Fibroblast of villous mesenchyme (primary cell): ENCODE measurements around the gene DNTT. TPM values are rescaled to one million over a fixed set of nuclear protein-coding genes. Genes with fewer than 3 reads are reported as not detected.

Experiments
- DNase-seq: peaks from one replicate; pipeline ENCODE4 v3.0.0-alpha.2; 2010; ENCODE audit warnings: low read depth
- H3K4me3 ChIP-seq: 2 replicates; pipeline ENCODE4 v1.5.1; 2011; ENCODE audit warnings: low read depth, mild to moderate bottlenecking, low read length
- total RNA-seq: library from RNA; depleted of rRNA; stranded (reverse); fragments of >200 nt; gene quantifications from 2 replicates; pipeline ENCODE4 v1.2.3, GENCODE V29; 2012
- TF ChIP-seq, protein P1 (sequence below): IDR thresholded peaks from 2 replicates; pipeline ENCODE4 v1.5.1; 2012; ENCODE audit warnings: low read depth, mild to moderate bottlenecking, low read length; ENCODE audit not compliant: insufficient read depth

Gene DNTT
- not detected in 2 replicates for total RNA-seq

DNA sequence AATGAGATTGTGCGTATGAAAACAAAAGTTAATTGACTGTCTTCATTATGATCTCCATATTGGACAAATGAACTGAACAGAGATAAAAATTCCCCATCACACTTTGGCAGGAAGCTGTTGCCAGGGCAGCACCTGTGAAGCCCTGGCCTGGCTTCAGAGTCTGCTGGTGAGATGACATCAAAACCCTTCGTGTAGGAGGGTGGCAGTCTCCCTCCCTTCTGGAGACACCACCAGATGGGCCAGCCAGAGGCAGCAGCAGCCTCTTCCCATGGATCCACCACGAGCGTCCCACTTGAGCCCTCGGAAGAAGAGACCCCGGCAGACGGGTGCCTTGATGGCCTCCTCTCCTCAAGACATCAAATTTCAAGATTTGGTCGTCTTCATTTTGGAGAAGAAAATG lies at the start of gene DNTT:
Gene DNTT (plus strand): TSS at position 205 of the 400 bp plus-strand sequence. CDS start 64 bp downstream, at position 269.
- H3K4me3 ChIP-seq: no peak within 1 kb of the TSS
- DNase-seq: no peak
- TF ChIP-seq, protein P1, sequence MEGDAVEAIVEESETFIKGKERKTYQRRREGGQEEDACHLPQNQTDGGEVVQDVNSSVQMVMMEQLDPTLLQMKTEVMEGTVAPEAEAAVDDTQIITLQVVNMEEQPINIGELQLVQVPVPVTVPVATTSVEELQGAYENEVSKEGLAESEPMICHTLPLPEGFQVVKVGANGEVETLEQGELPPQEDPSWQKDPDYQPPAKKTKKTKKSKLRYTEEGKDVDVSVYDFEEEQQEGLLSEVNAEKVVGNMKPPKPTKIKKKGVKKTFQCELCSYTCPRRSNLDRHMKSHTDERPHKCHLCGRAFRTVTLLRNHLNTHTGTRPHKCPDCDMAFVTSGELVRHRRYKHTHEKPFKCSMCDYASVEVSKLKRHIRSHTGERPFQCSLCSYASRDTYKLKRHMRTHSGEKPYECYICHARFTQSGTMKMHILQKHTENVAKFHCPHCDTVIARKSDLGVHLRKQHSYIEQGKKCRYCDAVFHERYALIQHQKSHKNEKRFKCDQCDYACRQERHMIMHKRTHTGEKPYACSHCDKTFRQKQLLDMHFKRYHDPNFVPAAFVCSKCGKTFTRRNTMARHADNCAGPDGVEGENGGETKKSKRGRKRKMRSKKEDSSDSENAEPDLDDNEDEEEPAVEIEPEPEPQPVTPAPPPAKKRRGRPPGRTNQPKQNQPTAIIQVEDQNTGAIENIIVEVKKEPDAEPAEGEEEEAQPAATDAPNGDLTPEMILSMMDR: no peak

DNA sequence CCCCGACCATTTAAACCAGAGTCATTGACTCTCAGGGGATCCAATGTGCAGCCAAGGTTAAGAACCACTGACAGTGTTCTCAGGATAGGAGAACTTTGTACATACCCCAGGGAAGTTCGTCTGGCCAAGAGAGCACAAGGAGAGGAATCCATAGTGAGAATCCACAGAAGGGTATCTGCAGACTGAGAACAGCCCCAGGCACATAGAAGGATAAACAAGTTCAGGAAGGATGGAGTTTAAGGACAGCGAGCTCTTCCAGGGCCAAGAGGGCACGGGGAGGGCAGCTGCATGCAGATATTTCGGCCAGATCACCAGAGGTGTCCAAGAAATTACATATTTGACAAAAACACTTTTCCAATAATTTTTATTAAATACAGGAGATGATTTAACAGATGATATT lies 49.3 kb upstream of the DNTT start:
- TF ChIP-seq, protein P1: no peak
- H3K4me3 ChIP-seq: no peak overlapping the region
- no peak for DNase-seq

DNA sequence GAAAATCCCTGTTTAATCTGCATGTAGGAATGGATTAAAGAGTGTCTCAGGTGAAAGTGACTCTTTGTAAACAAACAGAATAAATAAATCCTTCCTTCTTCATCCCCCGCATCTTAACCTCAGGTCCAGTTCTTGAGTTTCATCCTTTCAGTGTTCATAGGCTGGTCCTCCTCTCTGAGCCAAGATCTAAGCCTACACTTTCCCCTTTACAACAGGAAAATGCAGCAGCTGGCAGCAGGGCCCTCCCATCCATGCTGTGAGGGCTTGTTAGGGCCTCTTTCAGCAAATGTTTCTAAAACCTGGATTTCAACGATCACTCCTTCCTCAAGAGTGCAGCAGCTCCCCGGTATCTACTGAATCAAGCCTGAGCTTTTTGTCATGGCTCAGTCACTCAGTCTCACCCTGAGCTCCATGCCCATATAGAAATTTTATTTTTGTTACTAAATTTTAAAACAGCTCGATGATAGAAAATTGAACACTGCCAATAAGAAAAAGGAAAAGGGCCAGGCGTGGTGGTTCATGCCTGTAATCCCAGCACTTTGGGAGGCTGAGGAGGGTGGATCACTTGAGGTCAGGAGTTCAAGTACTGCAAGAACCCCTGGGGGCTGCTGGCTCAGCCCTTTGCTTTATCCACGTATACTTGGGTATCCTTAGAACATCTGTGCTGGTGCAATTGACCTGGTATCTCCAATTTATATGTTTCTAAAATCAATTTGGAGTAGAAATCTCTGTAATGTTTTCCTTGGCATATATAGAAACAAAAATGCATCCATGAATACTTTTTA lies 48.5 kb upstream of the DNTT start:
- no peak overlapping the region for H3K4me3 ChIP-seq
- DNase-seq: no peak
- TF ChIP-seq, protein P1: no peak

DNA sequence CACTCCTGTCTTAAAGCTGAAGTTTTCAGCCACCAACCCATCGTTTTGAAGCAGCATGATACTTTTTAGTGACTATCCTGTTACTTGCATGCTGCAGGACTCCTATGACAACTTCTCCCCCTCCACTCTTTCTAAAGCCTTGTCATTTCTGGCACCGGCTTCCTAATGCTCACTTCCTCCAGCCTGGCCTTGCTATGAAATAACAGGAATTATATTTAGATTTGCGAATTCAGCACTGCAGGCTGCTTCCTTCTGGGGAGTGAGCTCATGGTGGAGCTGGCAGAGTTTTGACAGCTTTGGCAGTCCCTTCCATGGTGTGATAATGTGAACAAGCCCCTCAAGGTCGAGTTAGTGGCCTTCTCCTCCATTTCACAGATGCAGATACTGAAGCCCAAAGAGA lies 46.3 kb upstream of the DNTT start:
- TF ChIP-seq, protein P1: no peak
- DNase-seq: no peak
- no peak overlapping the region for H3K4me3 ChIP-seq

DNA sequence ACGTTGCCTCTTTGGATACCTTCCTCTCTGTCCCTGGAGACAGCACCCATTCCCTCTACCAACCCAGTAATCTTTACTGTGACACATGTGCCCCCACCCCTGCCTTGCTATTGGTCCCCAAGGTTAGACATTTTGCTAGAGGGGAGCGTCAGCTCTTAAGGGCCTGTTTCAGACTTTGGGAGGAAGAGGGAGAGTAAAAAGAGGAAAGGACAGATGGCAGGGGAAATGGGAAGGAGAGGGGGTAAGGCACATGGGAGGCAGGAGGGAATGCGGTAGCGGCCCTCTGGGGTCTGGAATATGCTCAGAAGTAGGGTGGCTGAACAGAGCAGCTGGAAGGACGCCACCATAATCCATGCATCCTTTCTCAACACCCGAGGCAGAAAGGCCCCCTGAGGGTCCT lies 45.1 kb upstream of the DNTT start:
- no peak overlapping the region for H3K4me3 ChIP-seq
- TF ChIP-seq, protein P1: no peak
- DNase-seq: no peak

DNA sequence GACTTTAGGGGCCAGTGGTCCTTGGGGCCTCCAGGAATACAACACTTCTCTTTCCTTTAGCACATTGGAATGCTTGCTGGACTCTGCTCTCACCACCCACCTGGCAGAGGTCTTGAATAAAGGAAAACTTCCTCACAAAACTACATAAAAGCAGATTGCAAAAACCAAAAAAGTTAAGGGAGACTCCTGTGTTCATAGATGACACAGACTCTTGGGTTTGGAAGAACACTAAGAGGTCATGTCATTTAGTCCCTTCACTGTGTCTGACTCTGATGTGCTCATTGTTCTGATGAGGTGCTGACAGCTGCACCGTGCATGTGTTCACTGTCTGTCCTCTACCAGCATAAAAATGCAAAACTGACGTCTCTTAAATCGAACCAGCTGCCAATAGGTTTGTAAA lies 44.2 kb upstream of the DNTT start:
- no peak overlapping the region for H3K4me3 ChIP-seq
- DNase-seq: no peak
- TF ChIP-seq, protein P1: no peak

DNA sequence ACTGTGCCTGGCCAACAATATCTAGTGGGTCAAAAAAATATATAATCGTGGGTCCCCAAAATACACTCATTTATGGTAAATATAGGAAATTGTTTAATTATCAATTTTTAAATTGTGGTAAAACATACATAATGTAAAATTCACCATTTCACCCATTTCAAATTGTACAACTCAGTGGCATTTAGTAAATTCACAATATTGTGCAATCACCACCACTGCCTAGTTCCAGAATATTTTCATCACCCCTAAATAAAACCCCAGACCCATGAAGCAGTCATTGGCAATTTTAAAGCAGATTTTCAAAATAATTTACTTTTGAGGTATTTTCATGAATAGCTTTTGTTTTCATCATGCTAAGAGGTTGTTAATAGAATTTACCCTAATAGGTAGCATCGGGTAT lies 43.1 kb upstream of the DNTT start:
- TF ChIP-seq, protein P1: no peak
- no peak for DNase-seq
- no peak overlapping the region for H3K4me3 ChIP-seq
